ENCODE data around the gene UGDH. TPM values are rescaled to one million over a fixed set of nuclear protein-coding genes. Genes with fewer than 3 reads are reported as not detected.

Gene UGDH
- total and polyA plus RNA-seq, 2 of the 8 experiments (the other 6 are each of a cell fraction or from before 2014, with no cell fraction given): 32.0 to 128 TPM

- TF ChIP-seq RBBP5 (IDR thresholded peaks at IDR 0.05; ENCODE audit: borderline replicate concordance, low read depth, low read length) (peak; percentile 90; the same call in 1 of the 2 replicates), NRF1 (IDR thresholded peaks at IDR 0.05; ENCODE audit: low read depth, low read length) (no peak), ASH2L (IDR thresholded peaks at IDR 0.05; ENCODE audit: low read length) (peak; percentile 95), CEBPB (IDR thresholded peaks at IDR 0.05; ENCODE audit: low read depth, low read length) (no peak), E2F6 (IDR thresholded peaks at IDR 0.05) (peak; percentile 27; the same call in 1 of the 2 replicates), HDAC6 (IDR thresholded peaks at IDR 0.05; ENCODE audit: low read depth, low read length) (no peak), POLR2AphosphoS5 (IDR thresholded peaks at IDR 0.05; ENCODE audit: low read depth, low read length) (peak; percentile 87), PHF8 (conservative IDR thresholded peaks at IDR 0.05; ENCODE audit: low read depth, low read length) (peak; percentile 92), TBP (IDR thresholded peaks at IDR 0.05; ENCODE audit: low read depth, low read length) (peak; percentile 81), POLR2A (IDR thresholded peaks at IDR 0.05; ENCODE audit: control extremely low read depth in 1 of 2, low read depth in 2 of 2, low read length in 2 of 2) (peak; percentile 63 to 89; a peak in 2 of 3 replicates), EZH2 (IDR thresholded peaks at IDR 0.05; ENCODE audit: low read depth, low read length, severe bottlenecking) (no peak), GTF2F1 (IDR thresholded peaks at IDR 0.05; ENCODE audit: borderline replicate concordance, low read depth, low read length) (no peak), SP4 (IDR thresholded peaks at IDR 0.05; ENCODE audit: low read length) (peak; percentile 65; the same call in 1 of the 2 replicates), BACH1 (IDR thresholded peaks at IDR 0.05; ENCODE audit: low read length) (peak; percentile 74), CREB1 (IDR thresholded peaks at IDR 0.05) (peak; percentile 61; the same call in 1 of the 2 replicates)
- TF ChIP-seq, protein P1, sequence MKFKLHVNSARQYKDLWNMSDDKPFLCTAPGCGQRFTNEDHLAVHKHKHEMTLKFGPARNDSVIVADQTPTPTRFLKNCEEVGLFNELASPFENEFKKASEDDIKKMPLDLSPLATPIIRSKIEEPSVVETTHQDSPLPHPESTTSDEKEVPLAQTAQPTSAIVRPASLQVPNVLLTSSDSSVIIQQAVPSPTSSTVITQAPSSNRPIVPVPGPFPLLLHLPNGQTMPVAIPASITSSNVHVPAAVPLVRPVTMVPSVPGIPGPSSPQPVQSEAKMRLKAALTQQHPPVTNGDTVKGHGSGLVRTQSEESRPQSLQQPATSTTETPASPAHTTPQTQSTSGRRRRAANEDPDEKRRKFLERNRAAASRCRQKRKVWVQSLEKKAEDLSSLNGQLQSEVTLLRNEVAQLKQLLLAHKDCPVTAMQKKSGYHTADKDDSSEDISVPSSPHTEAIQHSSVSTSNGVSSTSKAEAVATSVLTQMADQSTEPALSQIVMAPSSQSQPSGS (IDR thresholded peaks at IDR 0.05; ENCODE audit: low read length): no peak
Observed at GRCh38 chr4:39527296-39528060, at the start of gene UGDH (continued).

Data from H1 (cell line).